ENCODE data around the gene TRIP10. TPM values are rescaled to one million over a fixed set of nuclear protein-coding genes. Genes with fewer than 3 reads are reported as not detected.

The TRIP10 gene
- total RNA-seq, 2 donors from 2014 or later = 23.1 to 31.9 TPM

GRCh38 chr19:6790194-6791128, 51.0 kb downstream of the TRIP10 start:
- WGBS, 2 donors = 37 to 48% methylated on average over 5 of the region's 5 CpGs
- DNase-seq (no peak), ATAC-seq (no peak)
- TF ChIP-seq, protein P1, sequence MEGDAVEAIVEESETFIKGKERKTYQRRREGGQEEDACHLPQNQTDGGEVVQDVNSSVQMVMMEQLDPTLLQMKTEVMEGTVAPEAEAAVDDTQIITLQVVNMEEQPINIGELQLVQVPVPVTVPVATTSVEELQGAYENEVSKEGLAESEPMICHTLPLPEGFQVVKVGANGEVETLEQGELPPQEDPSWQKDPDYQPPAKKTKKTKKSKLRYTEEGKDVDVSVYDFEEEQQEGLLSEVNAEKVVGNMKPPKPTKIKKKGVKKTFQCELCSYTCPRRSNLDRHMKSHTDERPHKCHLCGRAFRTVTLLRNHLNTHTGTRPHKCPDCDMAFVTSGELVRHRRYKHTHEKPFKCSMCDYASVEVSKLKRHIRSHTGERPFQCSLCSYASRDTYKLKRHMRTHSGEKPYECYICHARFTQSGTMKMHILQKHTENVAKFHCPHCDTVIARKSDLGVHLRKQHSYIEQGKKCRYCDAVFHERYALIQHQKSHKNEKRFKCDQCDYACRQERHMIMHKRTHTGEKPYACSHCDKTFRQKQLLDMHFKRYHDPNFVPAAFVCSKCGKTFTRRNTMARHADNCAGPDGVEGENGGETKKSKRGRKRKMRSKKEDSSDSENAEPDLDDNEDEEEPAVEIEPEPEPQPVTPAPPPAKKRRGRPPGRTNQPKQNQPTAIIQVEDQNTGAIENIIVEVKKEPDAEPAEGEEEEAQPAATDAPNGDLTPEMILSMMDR (IDR thresholded peaks at IDR 0.05) = no peak
- TF ChIP-seq POLR2A (IDR thresholded peaks at IDR 0.05) = no peak
- H3K4me3 ChIP-seq = no peak overlapping the region
- intact Hi-C loops (cut with DNase I) = no loop called here
- no peak overlapping the region for H3K27ac ChIP-seq
- H3K4me1 ChIP-seq = no peaks in the 10 kb centered on the region
- no peaks in the 10 kb centered on the region for H3K36me3 ChIP-seq (replicated peaks in 1 of 2; ENCODE audit: insufficient read depth in 1 of 2, low read depth in 2 of 2)
- H3K27me3 ChIP-seq = no peaks in the 10 kb centered on the region
- H3K9me3 ChIP-seq = no peaks in the 10 kb centered on the region

DNA sequence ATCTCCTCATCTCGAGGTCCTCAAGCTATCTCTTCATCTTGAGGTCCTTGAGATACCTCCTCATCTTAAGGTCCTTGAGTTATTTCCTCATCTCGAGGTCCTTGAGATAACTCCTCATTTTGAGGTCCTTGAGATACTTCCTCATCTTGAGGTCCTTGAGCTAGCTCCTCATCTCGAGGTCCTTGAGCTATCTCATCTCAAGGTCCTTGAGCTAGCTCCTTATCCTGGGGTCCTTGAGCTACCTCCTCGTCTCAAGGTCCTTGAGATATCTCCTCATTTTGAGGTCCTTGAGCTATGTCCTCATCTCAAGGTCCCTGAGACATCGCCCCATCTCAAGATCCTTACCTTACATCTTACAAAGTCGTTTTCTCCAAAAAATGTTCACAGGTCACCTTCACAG, 51.8 kb downstream of the TRIP10 start:
- no peak overlapping the region for H3K4me3 ChIP-seq
- no peaks in the 10 kb centered on the region for H3K9me3 ChIP-seq
- 56 to 59% methylated on average over 6 of the region's 6 CpGs for WGBS, 2 donors
- ATAC-seq (no peak), DNase-seq (no peak)
- H3K27ac ChIP-seq = no peak overlapping the region
- intact Hi-C loops (cut with DNase I) = no loop called here
- no peak for TF ChIP-seq POLR2A (IDR thresholded peaks at IDR 0.05)
- TF ChIP-seq, protein P1 (IDR thresholded peaks at IDR 0.05) = no peak
- H3K36me3 ChIP-seq (replicated peaks in 1 of 2; ENCODE audit: insufficient read depth in 1 of 2, low read depth in 2 of 2) = no peaks in the 10 kb centered on the region
- no peaks in the 10 kb centered on the region for H3K27me3 ChIP-seq
- no peaks in the 10 kb centered on the region for H3K4me1 ChIP-seq

- ATAC-seq (no peak), DNase-seq (no peak)
- no peaks in the 10 kb centered on the region for H3K4me1 ChIP-seq
- no peaks in the 10 kb centered on the region for H3K36me3 ChIP-seq (replicated peaks in 1 of 2; ENCODE audit: insufficient read depth in 1 of 2, low read depth in 2 of 2)
- H3K27ac ChIP-seq = no peak overlapping the region
- no peak for TF ChIP-seq POLR2A (IDR thresholded peaks at IDR 0.05)
- TF ChIP-seq, protein P1 (IDR thresholded peaks at IDR 0.05) = no peak
- H3K9me3 ChIP-seq = no peaks in the 10 kb centered on the region
- H3K4me3 ChIP-seq = no peak overlapping the region
- intact Hi-C loops (cut with DNase I) = no loop called here
- H3K27me3 ChIP-seq = no peaks in the 10 kb centered on the region
- 59 to 78% methylated on average over 4 of the region's 4 CpGs for WGBS, 2 donors
Observed at GRCh38 chr19:6793411-6793810, 53.9 kb downstream of the TRIP10 start.

DNA sequence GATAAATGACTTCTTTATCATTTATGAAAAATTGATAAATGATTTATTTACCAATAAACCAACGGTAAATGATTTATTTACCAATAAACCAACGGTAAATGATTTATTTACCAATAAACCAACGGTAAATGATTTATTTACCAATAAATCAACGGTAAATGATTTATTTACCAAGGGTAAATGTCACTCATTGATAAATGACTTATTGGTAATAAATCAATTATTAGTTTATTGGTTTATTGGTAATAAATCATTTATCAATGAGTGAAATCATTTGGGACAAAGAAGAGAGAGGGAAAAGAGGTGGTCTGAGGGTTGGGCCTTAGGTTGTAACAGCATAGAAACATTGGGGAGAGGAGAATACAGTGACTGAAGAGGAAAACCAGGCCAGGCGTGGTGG, 54.5 kb downstream of the TRIP10 start:
- H3K4me1 ChIP-seq = no peaks in the 10 kb centered on the region
- ATAC-seq = no peak
- no peaks in the 10 kb centered on the region for H3K36me3 ChIP-seq (replicated peaks in 1 of 2; ENCODE audit: insufficient read depth in 1 of 2, low read depth in 2 of 2)
- no peaks in the 10 kb centered on the region for H3K9me3 ChIP-seq
- DNase-seq = no peak
- intact Hi-C loops (cut with DNase I) = no loop called here
- no peak overlapping the region for H3K4me3 ChIP-seq
- 44 to 49% methylated on average over 5 of the region's 5 CpGs for WGBS, 2 donors
- H3K27ac ChIP-seq = no peak overlapping the region
- TF ChIP-seq, protein P1 (IDR thresholded peaks at IDR 0.05) = no peak
- TF ChIP-seq POLR2A (IDR thresholded peaks at IDR 0.05) = no peak
- H3K27me3 ChIP-seq = no peaks in the 10 kb centered on the region
